DMS114 treated with DMSO at 0.1 percent for 48 hours (cell line): ENCODE results near the gene SPSB1.
"Not testable (repeated sequence)": the region's sequence is repeated elsewhere in the genome, so short reads cannot be mapped to it uniquely, and the experiment has no call there.

Experiments used
- DNase-seq: peaks from one replicate; lab custom pipeline; 2025; ENCODE audit not compliant: unreplicated experiment; lab: John Stamatoyannopoulos, UW

Gene SPSB1

DNA sequence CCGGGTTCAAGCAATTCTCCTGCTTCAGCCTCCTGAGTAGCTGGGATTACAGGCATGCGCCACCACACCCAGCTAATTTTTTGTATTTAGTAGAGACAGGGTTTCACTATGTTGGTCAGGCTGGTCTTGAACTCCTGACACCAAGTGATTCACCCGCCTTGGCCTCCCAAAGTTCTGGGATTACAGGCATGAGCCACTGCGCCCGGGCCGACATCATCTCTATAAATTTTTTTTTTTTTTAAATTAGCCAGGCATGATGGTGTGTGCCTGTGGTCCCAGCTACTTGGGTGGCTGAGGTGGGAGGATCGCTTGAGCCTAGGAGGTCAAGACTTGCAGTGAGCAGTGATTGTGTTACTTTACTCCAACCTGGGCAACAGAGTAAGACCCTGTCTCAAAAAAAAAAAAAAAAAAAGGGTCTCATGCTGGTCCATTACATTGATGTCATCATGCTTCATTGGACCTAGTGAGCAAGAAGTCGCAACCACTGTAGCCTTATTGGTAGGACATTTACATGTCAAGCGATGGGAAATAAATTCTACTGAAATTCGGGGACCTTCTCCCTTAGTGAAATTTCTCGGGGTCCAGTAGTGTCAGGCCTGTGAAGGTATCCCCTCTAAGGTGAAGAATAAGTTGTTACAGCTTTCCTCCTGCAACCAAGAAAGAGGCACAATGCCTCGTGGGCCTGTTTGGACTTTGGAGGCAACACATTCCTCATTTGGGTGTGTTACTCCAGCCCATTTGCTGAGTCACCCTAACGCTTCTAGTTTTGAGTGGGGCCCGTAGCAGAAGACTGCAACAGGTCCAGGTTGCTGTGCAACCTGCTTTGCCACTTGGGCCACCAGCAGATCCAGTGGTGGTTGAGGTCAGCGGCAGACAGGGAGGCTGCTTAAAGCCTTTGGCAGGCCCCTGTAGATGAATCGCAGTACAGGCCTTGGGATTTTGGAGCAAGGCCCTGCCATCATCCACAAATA, 7.2 kb downstream of the SPSB1 start:
- not testable (repeated sequence) for DNase-seq

GRCh38 chr1:9300573-9300972, 7.9 kb downstream of the SPSB1 start:
- no peak for DNase-seq

DNA sequence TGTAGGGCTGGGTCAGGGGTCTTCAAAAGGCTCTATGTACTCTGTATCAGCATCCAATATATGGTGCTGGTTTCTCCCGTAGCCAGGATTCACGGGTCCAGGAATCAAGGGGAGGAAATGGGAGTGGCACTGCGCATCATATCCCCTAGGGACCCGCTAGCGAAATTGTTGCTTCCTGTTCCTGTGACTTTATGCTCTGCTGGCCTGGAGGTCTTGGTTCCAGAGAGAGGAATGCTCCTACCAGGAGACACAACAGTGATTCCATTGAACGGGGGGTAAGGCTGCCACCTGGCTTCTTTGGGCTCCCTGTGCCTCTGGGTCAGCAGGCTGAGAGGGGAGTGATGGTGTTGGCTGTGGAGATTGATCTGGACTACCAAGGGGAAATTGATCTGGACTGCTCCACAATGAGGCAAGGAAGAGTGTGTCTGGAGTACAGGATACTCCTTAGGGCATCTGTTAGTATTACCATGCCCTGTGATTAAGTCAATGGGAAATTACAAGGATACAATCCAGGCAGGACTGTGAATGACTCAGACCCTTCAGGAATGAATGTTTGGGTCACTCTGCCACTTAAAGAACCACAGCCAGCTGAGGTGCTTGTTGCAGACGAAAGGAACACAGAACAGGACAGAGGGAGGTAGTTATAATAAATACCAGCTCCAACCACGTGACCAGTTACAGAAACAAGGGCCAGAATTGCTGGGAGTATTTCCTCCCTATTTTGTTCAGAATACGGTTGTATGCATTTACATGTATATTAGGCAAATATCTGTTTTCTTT, 10.2 kb downstream of the SPSB1 start:
- DNase-seq: no peak

- DNase-seq: no peak
These were observed 11.2 kb downstream of the SPSB1 start for GRCh38 chr1:9303916-9304315.

DNA sequence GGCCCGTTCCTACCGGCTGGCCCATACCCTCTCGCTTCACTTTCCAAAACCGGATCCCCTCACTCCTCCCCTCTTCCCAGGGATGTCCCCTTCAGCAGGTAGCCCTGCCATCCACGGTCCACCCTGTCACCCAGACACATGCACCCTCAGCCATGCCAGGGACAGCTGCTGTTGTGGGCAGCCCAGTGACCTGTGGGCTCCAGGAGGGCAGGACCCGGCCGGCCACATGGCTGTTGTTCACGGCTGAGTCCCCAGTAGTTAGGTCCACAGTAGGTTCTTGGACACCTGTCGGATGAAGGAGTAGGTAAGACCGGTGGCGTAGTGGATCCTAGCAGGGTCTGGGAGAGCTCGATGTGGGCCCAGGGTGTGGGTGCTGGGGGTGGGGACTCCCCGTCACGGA, 12.5 kb downstream of the SPSB1 start:
- no peak for DNase-seq

GRCh38 chr1:9306006-9306405, 13.3 kb downstream of the SPSB1 start:
- DNase-seq: no peak

- DNase-seq: no peak
These were observed 14.6 kb downstream of the SPSB1 start for GRCh38 chr1:9307303-9307702.

- DNase-seq: no peak
These were observed 15.6 kb downstream of the SPSB1 start for GRCh38 chr1:9308236-9308785.

DNA sequence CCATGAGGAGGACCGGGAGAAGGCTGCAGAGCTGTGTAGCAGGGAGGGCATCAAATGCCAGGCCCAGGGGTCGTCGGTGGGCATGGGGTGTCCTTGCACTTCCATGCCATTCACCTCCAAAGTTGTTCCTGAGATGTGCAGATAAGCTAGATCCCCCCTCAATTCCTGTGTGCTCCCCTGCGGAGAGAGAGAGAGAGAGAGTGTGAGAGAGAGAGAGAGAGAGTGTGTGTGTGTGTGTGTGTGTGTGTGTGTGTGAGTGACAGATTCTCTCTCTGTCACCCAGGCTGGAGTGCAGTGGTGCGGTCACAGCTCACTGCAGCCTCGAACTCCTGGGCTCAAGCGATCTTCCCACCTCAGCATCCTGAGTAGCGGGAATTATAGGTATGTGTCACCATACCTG, 16.4 kb downstream of the SPSB1 start:
- DNase-seq: no peak

GRCh38 chr1:9309991-9310390, 17.3 kb downstream of the SPSB1 start:
- DNase-seq: no peak

DNA sequence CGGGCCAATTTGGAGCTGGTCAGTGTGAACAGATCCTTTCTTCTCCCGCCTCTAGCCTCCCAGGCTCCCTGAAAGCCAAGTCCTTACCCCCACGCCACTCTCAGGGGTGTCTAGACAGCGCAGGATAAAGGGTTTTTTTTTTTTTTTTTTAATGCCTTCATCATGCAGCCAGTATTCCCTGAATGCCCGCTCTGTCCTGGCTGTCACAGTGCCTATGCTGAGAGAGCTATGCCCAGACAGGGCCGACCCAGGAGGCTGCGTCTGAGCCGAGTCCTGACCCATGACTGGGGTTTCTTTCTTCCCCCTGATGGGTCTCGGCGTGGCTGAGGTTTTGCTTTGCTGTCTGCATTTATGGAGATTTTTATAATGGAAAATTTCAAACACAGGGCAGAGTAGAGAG, 18.3 kb downstream of the SPSB1 start:
- DNase-seq: no peak

- no peak for DNase-seq
These were observed 18.8 kb downstream of the SPSB1 start for GRCh38 chr1:9311479-9311878.

- DNase-seq: no peak
These were observed 19.6 kb downstream of the SPSB1 start for GRCh38 chr1:9312168-9312720.

DNA sequence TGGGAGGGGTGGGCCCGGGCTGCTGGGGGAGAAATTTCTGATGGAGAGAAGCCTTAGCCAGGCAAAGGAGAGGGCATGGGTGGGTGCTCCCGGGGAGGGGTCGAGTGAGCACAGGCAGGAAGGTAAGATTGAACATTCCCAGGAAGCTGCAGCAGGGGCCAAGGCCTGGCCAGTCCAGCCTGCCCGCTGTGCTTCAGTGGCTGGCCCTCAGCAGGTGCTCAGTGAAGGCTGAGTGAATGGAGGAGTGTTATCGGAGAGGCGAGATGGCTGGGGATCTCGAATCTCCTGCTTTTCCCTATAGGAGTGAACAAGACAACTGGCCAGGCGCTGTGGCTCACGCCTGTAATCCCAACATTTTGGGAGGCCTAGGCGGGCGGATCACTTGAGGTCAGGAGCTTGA, 20.9 kb downstream of the SPSB1 start:
- DNase-seq: no peak

GRCh38 chr1:9314111-9314510, 21.4 kb downstream of the SPSB1 start:
- no peak for DNase-seq

GRCh38 chr1:9314711-9315379, 22.2 kb downstream of the SPSB1 start:
- DNase-seq: no peak

- DNase-seq: no peak
These were observed 22.9 kb downstream of the SPSB1 start for GRCh38 chr1:9315411-9316079.

DNA sequence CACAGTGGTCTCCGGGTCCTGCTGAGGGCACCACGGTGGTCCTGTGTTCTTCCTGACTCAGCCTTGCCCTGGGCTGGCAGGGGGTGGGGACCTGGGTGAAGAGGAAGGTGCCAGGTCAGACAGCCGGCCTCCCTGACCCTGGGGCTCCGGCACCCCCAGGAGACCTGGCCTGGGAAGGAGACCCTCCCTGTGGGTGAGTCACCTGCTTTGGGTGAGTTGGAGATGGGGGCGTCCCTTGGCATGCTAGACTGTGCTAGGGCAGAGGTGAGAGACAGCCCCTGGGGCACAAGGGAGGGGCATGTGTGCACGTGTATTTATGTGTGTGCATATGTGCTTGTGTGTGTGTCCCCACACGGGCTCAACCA, 23.4 kb downstream of the SPSB1 start:
- DNase-seq: no peak

DNA sequence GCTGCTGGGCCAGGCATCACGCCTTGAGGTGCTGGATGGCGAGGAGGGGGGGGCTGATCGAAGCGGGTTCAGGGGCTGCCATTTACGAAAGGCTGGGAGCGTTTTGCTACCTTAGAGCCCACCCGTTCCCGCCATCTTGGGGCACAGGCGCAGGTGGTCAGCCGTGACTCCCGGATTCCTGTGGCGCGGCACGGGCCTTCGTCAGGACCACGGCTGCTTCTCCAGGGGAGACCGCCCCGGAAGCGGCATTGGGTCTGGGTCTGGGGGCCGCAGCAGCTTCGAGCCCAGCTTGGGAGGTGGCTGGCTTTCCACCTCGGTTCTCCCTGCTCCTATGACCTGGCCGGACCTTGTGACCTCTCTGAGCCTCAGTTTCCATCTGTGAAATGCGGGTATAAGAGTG, 23.8 kb downstream of the SPSB1 start:
- DNase-seq: no peak

DNA sequence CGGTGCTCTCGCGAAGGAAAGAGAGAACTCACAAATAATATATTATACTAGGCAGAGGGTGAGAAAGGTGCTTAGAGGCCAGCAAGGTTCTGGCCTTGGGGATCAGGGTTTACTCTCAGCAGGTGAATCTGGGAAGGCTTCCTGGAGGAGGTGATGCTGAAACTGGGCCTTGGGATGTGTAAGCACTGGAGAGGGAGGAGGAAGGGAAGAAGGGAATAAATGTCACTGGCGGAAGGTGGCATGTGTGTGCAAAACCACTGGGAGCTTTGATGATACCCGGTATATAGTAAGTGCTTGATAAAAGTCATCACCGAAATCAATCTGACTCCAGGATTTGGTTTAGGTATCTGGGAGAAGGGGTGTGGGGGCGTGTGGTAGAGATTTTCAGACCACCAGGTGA, 24.4 kb downstream of the SPSB1 start:
- no peak for DNase-seq
